ENCODE measurements around the gene TSC22D3.
"Not testable (repeated sequence)": the region's sequence is repeated elsewhere in the genome, so short reads cannot be mapped to it uniquely, and the experiment has no call there.

Gene TSC22D3

GRCh38 chrX:107683124-107683895 lies 92.3 kb downstream of the TSC22D3 start:
- DNase-seq (ENCODE audit: insufficient read length, low spot score) (no peak), FAIRE-seq (no peak)
- TF ChIP-seq POLR2A (IDR thresholded peaks at IDR 0.05; ENCODE audit: low read depth, low read length) = no peak

GRCh38 chrX:107682256-107682655 lies 93.3 kb downstream of the TSC22D3 start:
- FAIRE-seq (no peak), DNase-seq (ENCODE audit: insufficient read length, low spot score) (no peak)
- TF ChIP-seq POLR2A (IDR thresholded peaks at IDR 0.05; ENCODE audit: low read depth, low read length) = no peak

- TF ChIP-seq POLR2A (IDR thresholded peaks at IDR 0.05; ENCODE audit: low read depth, low read length) = no peak
- FAIRE-seq (no peak), DNase-seq (ENCODE audit: insufficient read length, low spot score) (peak; percentile 23)
Measured at GRCh38 chrX:107678957-107679740, 96.4 kb downstream of the TSC22D3 start.

GRCh38 chrX:107677909-107678308 lies 97.7 kb downstream of the TSC22D3 start:
- no peak for DNase-seq (ENCODE audit: insufficient read length, low spot score)
- FAIRE-seq = no peak
- TF ChIP-seq POLR2A (IDR thresholded peaks at IDR 0.05; ENCODE audit: low read depth, low read length) = no peak

- no peak for TF ChIP-seq POLR2A (IDR thresholded peaks at IDR 0.05; ENCODE audit: low read depth, low read length)
- DNase-seq (ENCODE audit: insufficient read length, low spot score) (no peak), FAIRE-seq (no peak)
Measured at GRCh38 chrX:107677501-107677901, 98.1 kb downstream of the TSC22D3 start.

GRCh38 chrX:107676559-107677378 lies 98.8 kb downstream of the TSC22D3 start:
- no peak for TF ChIP-seq POLR2A (IDR thresholded peaks at IDR 0.05; ENCODE audit: low read depth, low read length)
- FAIRE-seq = peak; percentile 60
- DNase-seq (ENCODE audit: insufficient read length, low spot score) = peak; percentile 44

- TF ChIP-seq POLR2A (IDR thresholded peaks at IDR 0.05; ENCODE audit: low read depth, low read length) = no peak
- DNase-seq (ENCODE audit: insufficient read length, low spot score) (no peak), FAIRE-seq (no peak)
Measured at GRCh38 chrX:107675823-107676555, 99.6 kb downstream of the TSC22D3 start.

- TF ChIP-seq POLR2A (IDR thresholded peaks at IDR 0.05; ENCODE audit: low read depth, low read length) = no peak
- FAIRE-seq (no peak), DNase-seq (ENCODE audit: insufficient read length, low spot score) (no peak)
Measured at GRCh38 chrX:107675365-107675654, 100.3 kb downstream of the TSC22D3 start.

GRCh38 chrX:107674480-107675364 lies 100.9 kb downstream of the TSC22D3 start:
- TF ChIP-seq POLR2A (IDR thresholded peaks at IDR 0.05; ENCODE audit: low read depth, low read length) = no peak
- FAIRE-seq (no peak), DNase-seq (ENCODE audit: insufficient read length, low spot score) (no peak)

- DNase-seq (ENCODE audit: insufficient read length, low spot score) (no peak), FAIRE-seq (no peak)
- TF ChIP-seq POLR2A (IDR thresholded peaks at IDR 0.05; ENCODE audit: low read depth, low read length) = no peak
Measured at GRCh38 chrX:107673933-107674479, 101.6 kb downstream of the TSC22D3 start.

- no peak for DNase-seq (ENCODE audit: insufficient read length, low spot score)
- FAIRE-seq = no peak
- TF ChIP-seq POLR2A (IDR thresholded peaks at IDR 0.05; ENCODE audit: low read depth, low read length) = no peak
Measured at GRCh38 chrX:107673431-107673830, 102.2 kb downstream of the TSC22D3 start.

- no peak for FAIRE-seq
- no peak for TF ChIP-seq POLR2A (IDR thresholded peaks at IDR 0.05; ENCODE audit: low read depth, low read length)
- peak; percentile 35 for DNase-seq (ENCODE audit: insufficient read length, low spot score)
Measured at GRCh38 chrX:107672955-107673378, 102.6 kb downstream of the TSC22D3 start.

- FAIRE-seq; DNase-seq (ENCODE audit: insufficient read length, low spot score): not testable (repeated sequence)
Measured at GRCh38 chrX:107671256-107671655, 104.3 kb downstream of the TSC22D3 start.

Measured in H54 (cell line).